Measurements from ENCODE around the gene HCRTR2. TPM values are rescaled to one million over a fixed set of nuclear protein-coding genes. Genes with fewer than 3 reads are reported as not detected.

HCRTR2 gene
- total RNA-seq, 1 donor from 2014 or later: 0.27 TPM

DNA sequence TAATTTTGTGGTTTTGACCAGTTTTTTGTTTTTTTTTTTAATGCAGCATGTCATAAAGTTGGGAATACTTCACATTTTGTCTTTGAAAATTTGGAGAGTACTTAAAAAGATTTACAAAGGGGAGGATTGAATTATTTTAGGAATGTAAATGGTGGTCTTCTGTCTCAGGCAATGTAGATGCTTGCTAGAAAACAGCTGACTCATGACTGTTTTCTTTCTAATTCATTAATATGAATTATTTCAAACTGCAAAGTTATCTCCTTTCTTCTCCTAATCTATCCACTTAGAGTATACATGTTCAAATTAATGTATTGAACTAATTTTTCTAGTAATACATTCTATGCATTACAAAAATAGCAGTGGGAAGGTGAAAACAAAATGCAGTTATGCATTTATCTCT is 24.9 kb downstream of the HCRTR2 start:
- DNase-seq (ENCODE audit: extremely low spot score, unreplicated experiment): no peak
- Mint-ChIP-seq H3K4me1 (ENCODE audit: unreplicated experiment) (no peaks in the 10 kb centered on the region), H3K36me3 (no peaks in the 10 kb centered on the region), H3K9me3 (no peaks in the 10 kb centered on the region), H3K4me3 (no peak overlapping the region), H3K27me3 (no peaks in the 10 kb centered on the region), H3K27ac (no peak overlapping the region)
- TF ChIP-seq, protein P1, sequence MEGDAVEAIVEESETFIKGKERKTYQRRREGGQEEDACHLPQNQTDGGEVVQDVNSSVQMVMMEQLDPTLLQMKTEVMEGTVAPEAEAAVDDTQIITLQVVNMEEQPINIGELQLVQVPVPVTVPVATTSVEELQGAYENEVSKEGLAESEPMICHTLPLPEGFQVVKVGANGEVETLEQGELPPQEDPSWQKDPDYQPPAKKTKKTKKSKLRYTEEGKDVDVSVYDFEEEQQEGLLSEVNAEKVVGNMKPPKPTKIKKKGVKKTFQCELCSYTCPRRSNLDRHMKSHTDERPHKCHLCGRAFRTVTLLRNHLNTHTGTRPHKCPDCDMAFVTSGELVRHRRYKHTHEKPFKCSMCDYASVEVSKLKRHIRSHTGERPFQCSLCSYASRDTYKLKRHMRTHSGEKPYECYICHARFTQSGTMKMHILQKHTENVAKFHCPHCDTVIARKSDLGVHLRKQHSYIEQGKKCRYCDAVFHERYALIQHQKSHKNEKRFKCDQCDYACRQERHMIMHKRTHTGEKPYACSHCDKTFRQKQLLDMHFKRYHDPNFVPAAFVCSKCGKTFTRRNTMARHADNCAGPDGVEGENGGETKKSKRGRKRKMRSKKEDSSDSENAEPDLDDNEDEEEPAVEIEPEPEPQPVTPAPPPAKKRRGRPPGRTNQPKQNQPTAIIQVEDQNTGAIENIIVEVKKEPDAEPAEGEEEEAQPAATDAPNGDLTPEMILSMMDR (conservative IDR thresholded peaks at IDR 0.05): no peak

DNA sequence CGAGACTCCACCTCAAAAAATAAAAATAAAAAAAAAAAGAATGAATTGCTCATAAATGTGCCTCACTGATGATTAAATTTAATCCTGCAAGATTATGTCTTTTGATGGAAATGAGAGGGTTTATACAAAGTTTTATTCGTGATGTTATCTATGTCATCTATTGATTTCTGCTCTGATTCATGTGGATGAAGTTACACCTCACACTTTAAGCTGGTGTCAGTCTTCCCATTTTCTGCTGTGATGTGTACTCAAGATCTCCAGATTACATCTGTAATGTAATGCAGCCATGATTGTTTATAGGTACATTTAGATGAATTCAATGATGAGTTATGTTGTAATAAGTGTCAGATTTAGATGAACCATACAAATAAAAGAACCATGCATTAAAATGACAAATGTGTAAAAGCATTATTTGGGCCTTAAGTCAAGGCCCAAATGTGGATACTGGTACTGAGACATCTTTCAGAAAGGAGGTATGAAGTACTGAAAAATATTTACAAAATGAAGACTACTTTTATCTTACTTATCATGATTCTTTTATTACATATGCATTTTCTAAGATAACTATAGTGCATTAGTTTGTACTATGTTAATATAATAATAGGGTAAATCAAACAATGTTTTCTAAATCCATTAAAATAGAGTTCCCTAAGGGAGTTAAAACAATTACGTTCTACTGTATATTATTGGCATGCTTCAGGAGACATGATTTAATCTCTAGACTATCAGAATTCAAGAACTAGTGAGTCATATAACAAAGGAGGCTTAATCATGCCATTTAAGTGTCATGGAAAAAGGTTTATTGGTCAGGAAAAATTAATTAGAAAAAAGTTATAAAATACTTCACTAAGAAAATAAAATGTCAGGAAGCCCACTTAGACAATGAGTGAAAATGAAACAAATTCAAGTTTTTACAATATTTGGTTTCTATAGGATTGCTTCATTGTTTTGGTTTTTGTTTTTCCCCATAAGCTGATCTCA is 34.5 kb downstream of the HCRTR2 start:
- DNase-seq (ENCODE audit: extremely low spot score, unreplicated experiment): no peak
- H3K36me3 Mint-ChIP-seq: no peaks in the 10 kb centered on the region
- no peak overlapping the region for H3K27ac Mint-ChIP-seq
- no peaks in the 10 kb centered on the region for H3K27me3 Mint-ChIP-seq
- H3K9me3 Mint-ChIP-seq: peaks cover 5% of the 10 kb centered on the region
- H3K4me1 Mint-ChIP-seq (ENCODE audit: unreplicated experiment): peaks cover 9% of the 10 kb centered on the region
- TF ChIP-seq, protein P1 (conservative IDR thresholded peaks at IDR 0.05): no peak
- no peak overlapping the region for H3K4me3 Mint-ChIP-seq

DNA sequence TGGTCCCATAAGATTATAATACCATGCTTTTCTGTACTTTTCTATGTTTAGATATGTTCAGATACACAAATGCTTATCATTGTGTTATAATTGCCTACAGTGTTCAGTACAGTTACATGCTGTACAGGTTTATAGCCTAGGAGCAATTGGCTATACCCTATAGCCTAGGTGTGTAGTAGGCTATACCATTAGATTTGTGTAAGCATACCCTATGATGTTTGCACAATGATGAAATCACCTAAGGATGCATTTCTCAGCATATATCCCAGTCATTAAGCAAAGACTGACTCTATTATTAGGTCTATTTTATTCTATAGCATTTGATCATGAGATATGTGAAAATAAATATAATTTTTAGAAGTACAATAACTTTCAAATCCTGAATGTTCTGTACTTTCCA is 36.6 kb downstream of the HCRTR2 start:
- TF ChIP-seq, protein P1 (conservative IDR thresholded peaks at IDR 0.05): no peak
- DNase-seq (ENCODE audit: extremely low spot score, unreplicated experiment): no peak
- H3K4me3 Mint-ChIP-seq: no peak overlapping the region
- no peaks in the 10 kb centered on the region for H3K36me3 Mint-ChIP-seq
- no peak overlapping the region for H3K27ac Mint-ChIP-seq
- H3K4me1 Mint-ChIP-seq (ENCODE audit: unreplicated experiment): peaks cover 9% of the 10 kb centered on the region
- H3K27me3 Mint-ChIP-seq: no peaks in the 10 kb centered on the region
- peaks cover 5% of the 10 kb centered on the region for H3K9me3 Mint-ChIP-seq

- peaks cover 9% of the 10 kb centered on the region for H3K4me1 Mint-ChIP-seq (ENCODE audit: unreplicated experiment)
- H3K36me3 Mint-ChIP-seq: no peaks in the 10 kb centered on the region
- TF ChIP-seq, protein P1 (conservative IDR thresholded peaks at IDR 0.05): no peak
- H3K9me3 Mint-ChIP-seq: peaks cover 5% of the 10 kb centered on the region
- H3K27ac Mint-ChIP-seq: no peak overlapping the region
- no peaks in the 10 kb centered on the region for H3K27me3 Mint-ChIP-seq
- H3K4me3 Mint-ChIP-seq: no peak overlapping the region
- no peak for DNase-seq (ENCODE audit: extremely low spot score, unreplicated experiment)
Measured at GRCh38 chr6:55212156-55212555, 37.8 kb downstream of the HCRTR2 start.

DNA sequence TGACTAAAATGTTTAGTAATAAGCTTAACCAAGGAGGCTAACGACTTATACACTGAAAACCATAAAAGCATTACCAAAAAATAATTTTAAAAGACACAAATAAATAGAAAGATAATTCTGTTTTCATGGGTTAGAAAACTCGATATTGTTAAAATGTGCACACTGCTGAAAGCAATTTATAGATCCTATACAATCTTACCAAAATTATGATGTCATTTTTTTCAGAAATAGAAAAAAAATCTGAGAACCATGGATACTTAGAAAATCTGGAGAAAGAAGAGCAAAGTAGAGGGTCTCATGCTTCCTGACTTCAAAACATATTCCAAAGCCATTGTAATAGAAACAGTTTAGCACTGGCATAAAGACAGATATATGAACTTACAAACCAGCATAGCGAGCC is 46.6 kb downstream of the HCRTR2 start:
- H3K27me3 Mint-ChIP-seq: no peaks in the 10 kb centered on the region
- TF ChIP-seq, protein P1 (conservative IDR thresholded peaks at IDR 0.05): no peak
- H3K4me1 Mint-ChIP-seq (ENCODE audit: unreplicated experiment): no peaks in the 10 kb centered on the region
- H3K27ac Mint-ChIP-seq: no peak overlapping the region
- no peak for DNase-seq (ENCODE audit: extremely low spot score, unreplicated experiment)
- H3K4me3 Mint-ChIP-seq: no peak overlapping the region
- no peaks in the 10 kb centered on the region for H3K9me3 Mint-ChIP-seq
- H3K36me3 Mint-ChIP-seq: no peaks in the 10 kb centered on the region
